HepG2 (cell line): ENCODE data around the gene LMBRD2. TPM values are rescaled to one million over a fixed set of nuclear protein-coding genes. Genes with fewer than 3 reads are reported as not detected.

Experiments
- ATF6 ChIP-seq: sonication (generic); formaldehyde crosslinking; conservative IDR thresholded peaks from 2 replicates; pipeline ENCODE4 v1.4.0; 2020; ENCODE audit warnings: missing genetic modification reagents
- DMTF1 ChIP-seq: sonication (generic); formaldehyde crosslinking; IDR thresholded peaks from 2 replicates; pipeline ENCODE4 v1.4.0; 2020; ENCODE audit warnings: mild to moderate bottlenecking, missing genetic modification reagents
- EZH2 ChIP-seq: conservative IDR thresholded peaks from 2 replicates; pipeline ENCODE4 v1.6.1; 2012; ENCODE audit warnings: mild to moderate bottlenecking, low read depth, low read length, moderate library complexity
- GPBP1L1 ChIP-seq: sonication (generic); formaldehyde crosslinking; IDR thresholded peaks from 2 replicates; pipeline ENCODE4 v1.5.0; 2020; ENCODE audit warnings: mild to moderate bottlenecking, missing genetic modification reagents
- GZF1 ChIP-seq: sonication (generic); formaldehyde crosslinking; IDR thresholded peaks from 2 replicates; pipeline ENCODE4 v1.5.1; 2020; ENCODE audit warnings: mild to moderate bottlenecking, missing genetic modification reagents
- HMGA1 ChIP-seq: sonication (generic); formaldehyde crosslinking; conservative IDR thresholded peaks from 2 replicates; pipeline ENCODE4 v1.4.0; 2020; ENCODE audit warnings: missing genetic modification reagents
- SATB2 ChIP-seq: sonication (generic); formaldehyde crosslinking; IDR thresholded peaks from 2 replicates; pipeline ENCODE4 v1.5.0; 2020; ENCODE audit warnings: missing genetic modification reagents
- SCMH1 ChIP-seq: sonication (generic); formaldehyde crosslinking; IDR thresholded peaks from 2 replicates; pipeline ENCODE4 v1.9.0; 2021; ENCODE audit warnings: missing genetic modification reagents, mild to moderate bottlenecking, borderline replicate concordance
- SP5 ChIP-seq: IDR thresholded peaks from 2 replicates; pipeline ENCODE4 v1.6.1; 2016; ENCODE audit warnings: low read depth, borderline replicate concordance
- SRF ChIP-seq: IDR thresholded peaks from 2 replicates; pipeline ENCODE4 v1.6.1; 2011; ENCODE audit warnings: mild to moderate bottlenecking, low read depth, low read length, moderate library complexity
- TERF1 ChIP-seq: sonication (generic); formaldehyde crosslinking; IDR thresholded peaks from 2 replicates; pipeline ENCODE4 v1.8.0; 2022; ENCODE audit warnings: mild to moderate bottlenecking, missing genetic modification reagents, moderate library complexity
- TGIF2 ChIP-seq: IDR thresholded peaks from 2 replicates; pipeline ENCODE4 v1.6.1; 2016; ENCODE audit warnings: control low read depth, missing compliant biosample characterization
- ZFP62 ChIP-seq: sonication (generic); formaldehyde crosslinking; IDR thresholded peaks from 2 replicates; pipeline ENCODE4 v1.4.0; 2020; ENCODE audit warnings: missing genetic modification reagents
- ZNF180 ChIP-seq: sonication (generic); formaldehyde crosslinking; IDR thresholded peaks from 2 replicates; pipeline ENCODE4 v1.4.0; 2020; ENCODE audit warnings: low read depth, missing genetic modification reagents, borderline replicate concordance
- ZNF574 ChIP-seq: sonication (generic); formaldehyde crosslinking; IDR thresholded peaks from 2 replicates; pipeline ENCODE4 v1.4.0; 2020; ENCODE audit warnings: missing genetic modification reagents
- ZNF614 ChIP-seq: IDR thresholded peaks from 2 replicates; pipeline ENCODE4 v1.6.1; 2018; ENCODE audit warnings: missing biosample characterization, missing genetic modification reagents, inconsistent platforms, borderline replicate concordance
- ZNF644 ChIP-seq: IDR thresholded peaks from 2 replicates; pipeline ENCODE4 v1.6.1; 2016; ENCODE audit warnings: low read depth
- ZNF670 ChIP-seq: sonication (generic); formaldehyde crosslinking; IDR thresholded peaks from 2 replicates; pipeline ENCODE4 v1.8.0; 2022; ENCODE audit warnings: mild to moderate bottlenecking, missing genetic modification reagents, borderline replicate concordance
- ZNF775 ChIP-seq: sonication (generic); formaldehyde crosslinking; IDR thresholded peaks from 2 replicates; pipeline ENCODE4 v1.4.0; 2020; ENCODE audit warnings: missing genetic modification reagents, mild to moderate bottlenecking, moderate library complexity, borderline replicate concordance
- ZNF781 ChIP-seq: sonication (generic); formaldehyde crosslinking; IDR thresholded peaks from 2 replicates; pipeline ENCODE4 v1.5.1; 2020; ENCODE audit warnings: borderline replicate concordance, mild to moderate bottlenecking, missing genetic modification reagents; ENCODE audit errors: not compliant biosample characterization
- polyA plus RNA-seq, 8 experiments: library from polyadenylated mRNA; depleted of rRNA in 3 of 8; stranded (reverse) in 7 of 8; unstranded in 1 of 8; fragments of >200 nt; fragmentation: Illumina TruSeq in 4 of 8; extraction: Trizol in 4 of 8; gene quantifications; 2 replicates each; pipeline versions ENCODE4 v1.2.1 to v1.2.3, GENCODE V29; 2011 to 2016; ENCODE audit warnings: low read depth in 4 of 8, missing spikeins in 1 of 8, mixed read lengths in 1 of 8; ENCODE audit not compliant: insufficient read depth in 1 of 8
- total RNA-seq, 5 experiments: library from RNA; depleted of rRNA; stranded (reverse); fragments of >200 nt; fragmentation: Illumina TruSeq; extraction: Trizol; gene quantifications; 2 replicates each; pipeline ENCODE4 v1.2.3, GENCODE V29; 2016; ENCODE audit warnings: low read depth in 1 of 5

The LMBRD2 gene
- total and polyA plus RNA-seq, 2 of the 13 experiments (the other 11 are each of a cell fraction or from before 2014, with no cell fraction given): 2.0 to 4.7 TPM

GRCh38 chr5:36138900-36139683 lies 12.6 kb downstream of the LMBRD2 start (continued):
- TF ChIP-seq ZNF574: peak; percentile 45; the same call in 1 of the 2 replicates
- TF ChIP-seq HMGA1 (CRISPR knock-in tag): no peak
- TF ChIP-seq ZNF781 (CRISPR knock-in tag): peak; percentile 27
- no peak for TF ChIP-seq GZF1 (CRISPR knock-in tag)
- TF ChIP-seq EZH2: no peak
- no peak for TF ChIP-seq SRF
- no peak for TF ChIP-seq ZNF670
- TF ChIP-seq ZNF775 (CRISPR knock-in tag): no peak
- TF ChIP-seq ZFP62 (CRISPR knock-in tag): no peak
- no peak for TF ChIP-seq TERF1 (CRISPR knock-in tag)
- no peak for TF ChIP-seq SCMH1
- TF ChIP-seq TGIF2 (CRISPR knock-in tag): peak; percentile 77
- peak; percentile 75; the same call in 1 of the 2 replicates for TF ChIP-seq ZNF614 (CRISPR knock-in tag)
- no peak for TF ChIP-seq GPBP1L1 (CRISPR knock-in tag)
- TF ChIP-seq SP5 (CRISPR knock-in tag): peak; percentile 21; the same call in 1 of the 2 replicates
- TF ChIP-seq ZNF180 (CRISPR knock-in tag): no peak
- TF ChIP-seq SATB2 (CRISPR knock-in tag): no peak
- peak; percentile 78 for TF ChIP-seq ZNF644 (CRISPR knock-in tag)
- no peak for TF ChIP-seq ATF6
- no peak for TF ChIP-seq DMTF1 (CRISPR knock-in tag)
